Activated CD4-positive, alpha-beta T cell treated with anti-CD3 and anti-CD28 coated beads, Interleukin-2, amount 50 U/mL, for 4 hours (primary cell): ENCODE measurements around the gene POLR2L.

Source experiments
- DNase-seq, 2 experiments: peaks; one replicate each; pipeline ENCODE4 v3.0.0-alpha.2; 2020

Gene POLR2L

DNA sequence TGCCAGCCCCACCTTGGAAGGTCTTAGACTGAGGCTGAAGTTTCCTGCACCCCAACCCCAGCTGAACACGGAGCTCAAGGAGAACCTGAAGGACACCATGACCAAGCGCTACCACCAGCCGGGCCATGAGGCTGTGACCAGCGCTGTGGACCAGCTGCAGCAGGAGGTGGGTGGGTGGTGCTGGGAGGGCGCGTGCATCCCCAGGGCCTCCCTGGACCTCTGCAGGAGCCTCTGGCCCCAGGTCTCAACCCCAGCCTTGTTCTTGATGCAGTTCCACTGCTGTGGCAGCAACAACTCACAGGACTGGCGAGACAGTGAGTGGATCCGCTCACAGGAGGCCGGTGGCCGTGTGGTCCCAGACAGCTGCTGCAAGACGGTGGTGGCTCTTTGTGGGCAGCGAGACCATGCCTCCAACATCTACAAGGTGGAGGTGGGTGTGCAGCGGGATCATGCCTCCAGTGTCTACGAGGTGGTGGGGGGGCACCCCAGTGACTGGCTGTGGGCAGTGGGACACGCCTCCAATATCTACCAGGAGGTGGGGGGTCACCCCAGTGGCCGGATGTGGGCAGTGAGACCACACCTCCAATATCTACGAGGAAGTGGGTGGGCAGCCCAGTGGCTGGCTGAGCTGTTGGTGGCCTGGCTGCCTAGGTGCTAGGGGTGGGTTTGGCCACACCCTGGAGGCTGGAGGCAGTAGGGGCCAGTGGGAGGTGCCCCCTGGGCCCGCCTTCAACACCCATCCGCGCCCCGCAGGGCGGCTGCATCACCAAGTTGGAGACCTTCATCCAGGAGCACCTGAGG, 4.9 kb downstream of the POLR2L start:
- no peak for DNase-seq

DNA sequence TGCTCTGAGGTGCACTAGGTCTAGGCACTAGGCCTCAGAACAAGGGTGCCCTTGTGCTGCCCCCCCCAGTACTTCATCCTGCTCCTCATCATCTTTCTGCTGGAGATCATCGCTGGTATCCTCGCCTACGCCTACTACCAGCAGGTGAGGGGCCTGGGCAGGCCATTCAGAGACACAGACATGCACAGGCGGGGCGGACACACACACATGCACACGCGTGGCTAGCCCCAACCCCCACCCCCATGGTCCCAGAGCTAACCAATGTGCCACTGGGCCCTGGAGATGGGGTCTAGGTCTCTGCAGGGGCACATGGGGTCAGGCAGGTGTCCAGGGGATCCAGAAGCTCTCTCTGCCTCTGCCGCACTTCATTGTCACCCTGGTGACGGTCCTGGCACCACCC, 5.6 kb downstream of the POLR2L start:
- DNase-seq = no peak

DNA sequence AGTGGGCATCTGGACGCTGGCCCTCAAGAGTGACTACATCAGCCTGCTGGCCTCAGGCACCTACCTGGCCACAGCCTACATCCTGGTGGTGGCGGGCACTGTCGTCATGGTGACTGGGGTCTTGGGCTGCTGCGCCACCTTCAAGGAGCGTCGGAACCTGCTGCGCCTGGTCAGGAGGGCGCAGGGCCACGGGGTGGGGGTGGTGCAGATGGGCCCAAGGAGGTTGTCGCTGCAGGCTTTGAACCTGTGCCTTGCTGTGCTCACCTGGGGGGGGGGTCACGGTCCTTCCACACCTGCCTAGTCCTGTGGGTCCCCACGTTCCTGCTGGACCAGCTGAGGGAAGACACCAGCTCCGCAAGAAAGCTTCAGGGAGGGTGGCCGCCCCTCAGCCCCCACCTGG, 6.1 kb downstream of the POLR2L start:
- DNase-seq = no peak

DNA sequence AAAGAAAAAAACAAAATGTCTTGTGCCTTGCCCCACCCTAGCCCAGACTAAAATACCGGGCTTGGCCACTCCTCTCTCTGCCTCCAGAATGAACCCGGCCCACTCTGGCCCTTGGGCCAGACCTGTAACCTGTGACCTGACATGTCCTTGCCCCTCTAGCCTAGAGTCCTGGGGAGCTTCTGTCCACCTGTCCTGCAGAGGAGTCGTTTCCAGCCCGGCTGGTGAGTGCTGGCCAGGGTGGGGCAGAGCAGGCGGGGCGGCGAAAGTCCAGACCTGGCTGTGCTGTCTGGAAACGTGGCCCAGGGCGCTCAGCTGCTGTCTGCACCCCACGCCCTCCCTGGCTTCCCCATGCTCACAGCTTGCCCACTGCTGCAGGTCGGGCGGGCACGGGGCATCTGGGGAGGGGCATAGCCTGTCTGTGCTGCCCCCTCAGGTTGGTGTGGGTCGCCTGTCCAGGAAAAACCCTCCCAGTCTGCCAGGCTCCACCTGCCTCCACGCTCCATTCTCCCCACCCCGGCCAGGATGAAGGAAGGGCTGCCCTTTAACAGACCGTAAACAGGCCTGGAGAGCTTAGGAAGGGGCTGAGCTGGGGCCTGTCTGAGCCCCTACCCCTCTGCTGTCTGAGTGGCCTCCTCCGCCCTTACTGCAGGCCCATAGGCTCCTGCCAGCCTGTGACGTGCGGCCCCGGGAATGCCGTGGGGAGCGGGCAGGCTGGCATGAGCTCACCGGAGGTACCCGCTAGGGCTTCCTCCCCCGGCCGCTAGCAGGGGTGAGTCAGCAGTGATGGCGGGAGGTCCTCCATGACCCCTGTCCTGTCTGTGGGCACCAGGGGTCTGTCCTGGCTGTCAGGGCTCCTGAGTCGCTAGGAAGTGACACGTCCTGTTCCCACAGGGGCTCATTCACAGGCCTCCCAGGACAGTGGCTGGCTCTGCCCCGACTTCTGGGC, 7.7 kb downstream of the POLR2L start:
- no peak for DNase-seq

GRCh38 chr11:833849-834311, 8.4 kb downstream of the POLR2L start:
- no peak for DNase-seq

DNA sequence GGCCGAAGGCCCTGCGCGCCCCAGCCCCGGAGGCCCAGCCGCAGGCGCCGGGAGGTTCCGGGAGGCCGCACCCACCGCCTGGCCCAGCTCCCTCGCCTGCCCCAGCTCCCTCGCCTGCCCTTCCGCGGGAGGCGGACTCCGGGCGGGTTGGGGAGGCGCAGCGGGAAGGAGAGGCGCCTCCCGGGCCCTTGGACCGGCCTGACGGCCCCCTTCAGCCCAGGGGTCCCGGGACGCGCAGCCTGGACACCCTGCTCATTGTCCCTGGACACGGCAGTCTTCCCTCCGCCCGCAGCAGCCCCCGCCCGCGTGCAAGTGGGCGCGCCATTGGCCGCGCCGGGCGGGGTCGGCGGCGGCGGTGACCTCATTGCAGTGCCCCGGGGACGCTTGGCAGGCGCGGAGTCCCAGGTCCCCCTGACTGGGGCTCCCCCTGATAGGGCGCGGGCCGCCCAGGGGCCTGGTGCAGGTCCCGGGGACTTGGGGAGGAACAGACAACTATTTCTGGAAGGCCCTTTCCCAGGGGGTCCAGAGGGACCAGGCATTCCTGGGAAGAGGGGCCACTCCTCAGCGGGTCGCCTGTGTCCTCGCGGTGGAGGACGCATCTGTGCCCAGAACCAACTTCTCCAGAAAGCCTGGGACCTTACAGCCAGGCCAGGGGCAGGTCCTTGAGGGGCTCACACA, 9.1 kb downstream of the POLR2L start:
- no peak for DNase-seq

DNA sequence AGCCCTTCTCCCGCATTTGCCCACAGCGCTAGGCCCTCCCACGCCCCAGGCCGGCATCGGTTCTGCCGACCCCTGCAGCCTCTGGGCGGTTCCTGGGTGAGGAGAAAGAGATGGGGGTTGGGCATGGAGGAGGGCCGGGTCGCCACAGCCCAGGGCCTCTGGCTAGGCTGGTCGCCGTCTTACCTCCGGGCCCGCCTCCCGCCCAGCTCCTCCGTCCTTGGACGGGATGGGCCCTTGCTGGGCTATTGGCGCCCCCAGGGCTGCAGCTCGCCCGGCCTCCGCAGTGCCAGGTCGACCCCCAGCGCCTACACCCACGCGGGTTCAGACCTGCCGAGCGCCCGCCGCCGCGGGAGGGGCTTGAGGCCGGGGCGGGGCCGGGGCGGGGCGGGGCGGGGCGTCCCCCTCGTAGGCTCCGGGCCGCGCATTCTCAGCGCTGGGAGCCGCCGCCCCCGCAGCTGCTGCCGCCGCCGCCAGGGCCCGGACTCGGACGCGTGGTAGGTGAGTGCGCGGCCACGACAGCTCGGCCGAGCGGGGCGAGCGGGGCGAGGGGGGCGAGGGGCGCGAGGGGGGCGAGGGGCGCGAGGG, 9.7 kb downstream of the POLR2L start, which contains the start of gene CD151:
Gene CD151 (plus strand): TSS at position 424 of the 585 bp plus-strand sequence. CDS start 3,118 bp downstream, outside the sequence.
- DNase-seq = no peak

GRCh38 chr11:831961-832528, 10.3 kb downstream of the POLR2L start:
- no peak for DNase-seq

DNA sequence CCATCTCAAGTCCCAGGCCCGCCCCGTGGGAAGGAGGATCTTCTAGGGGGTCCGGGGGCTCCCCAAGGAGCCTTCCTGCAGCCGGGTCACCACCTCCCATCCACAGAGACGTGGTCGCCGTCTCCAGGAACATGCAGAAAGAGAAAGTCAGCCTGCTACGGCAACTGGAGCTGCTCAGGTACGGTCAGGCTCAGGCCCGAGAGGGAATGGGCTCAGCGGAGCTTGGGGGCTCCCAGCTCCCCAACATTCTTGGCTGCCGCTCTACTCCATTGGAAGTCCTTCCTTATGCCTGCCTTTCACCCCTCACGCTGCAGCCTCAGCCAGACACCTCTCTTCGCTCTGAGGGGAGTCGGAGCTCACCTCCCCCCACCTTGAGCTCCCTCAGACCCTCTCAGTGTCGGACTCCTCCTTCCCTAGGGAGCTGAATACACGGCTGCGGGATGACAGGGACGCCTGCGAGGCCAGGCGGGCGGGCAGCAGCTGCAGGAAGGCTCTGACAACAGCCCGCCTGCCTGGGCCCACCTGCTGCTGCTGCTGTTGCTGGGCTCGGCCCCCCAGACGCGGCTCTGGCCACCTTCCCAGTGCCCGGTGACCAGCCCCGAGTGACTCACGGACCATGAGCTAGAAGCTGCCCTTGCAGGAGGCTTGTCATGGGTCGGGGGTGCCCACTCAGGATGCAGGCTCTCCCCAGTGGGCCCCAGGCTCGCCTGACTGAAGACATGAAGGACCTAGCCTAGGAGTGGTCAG, 11.0 kb downstream of the POLR2L start:
- DNase-seq = no peak

DNA sequence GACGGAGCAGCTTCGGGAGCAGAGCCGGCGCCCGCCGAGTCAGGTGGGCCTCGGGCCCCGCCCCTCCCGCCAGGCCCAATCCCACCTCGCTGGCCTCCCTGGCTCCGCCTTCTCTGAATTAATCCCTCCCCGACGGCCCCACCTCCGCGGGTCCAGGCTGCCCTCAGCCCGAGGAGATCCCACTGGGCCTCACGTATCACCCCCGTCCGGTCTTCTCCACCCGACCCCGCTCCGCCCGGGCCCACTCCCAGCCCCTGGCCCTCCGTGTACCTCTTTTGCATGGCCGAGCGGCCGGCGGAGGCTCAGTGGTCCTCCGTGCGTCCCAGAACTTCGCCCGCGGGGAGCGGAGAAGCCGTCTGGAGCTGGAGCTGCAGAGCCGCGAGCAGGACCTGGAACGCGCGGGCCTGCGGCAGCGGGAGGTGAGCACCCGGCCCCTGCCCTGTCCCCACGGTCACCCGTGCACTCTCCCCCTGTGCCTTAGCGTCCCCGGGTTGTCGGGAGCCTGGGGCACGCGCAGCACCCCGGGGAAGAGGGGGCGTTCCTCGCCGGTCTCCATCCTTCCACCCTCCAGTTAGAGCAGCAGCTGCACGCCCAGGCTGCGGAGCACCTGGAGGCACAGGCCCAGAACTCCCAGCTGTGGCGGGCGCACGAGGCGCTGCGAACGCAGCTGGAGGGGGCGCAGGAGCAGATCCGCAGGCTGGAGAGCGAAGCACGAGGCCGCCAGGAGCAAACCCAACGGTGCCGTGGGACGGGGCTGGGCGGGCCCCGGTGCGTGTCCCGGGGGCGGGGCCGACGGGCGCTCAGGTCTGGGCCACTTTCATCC, 11.8 kb downstream of the POLR2L start:
- no peak for DNase-seq

DNA sequence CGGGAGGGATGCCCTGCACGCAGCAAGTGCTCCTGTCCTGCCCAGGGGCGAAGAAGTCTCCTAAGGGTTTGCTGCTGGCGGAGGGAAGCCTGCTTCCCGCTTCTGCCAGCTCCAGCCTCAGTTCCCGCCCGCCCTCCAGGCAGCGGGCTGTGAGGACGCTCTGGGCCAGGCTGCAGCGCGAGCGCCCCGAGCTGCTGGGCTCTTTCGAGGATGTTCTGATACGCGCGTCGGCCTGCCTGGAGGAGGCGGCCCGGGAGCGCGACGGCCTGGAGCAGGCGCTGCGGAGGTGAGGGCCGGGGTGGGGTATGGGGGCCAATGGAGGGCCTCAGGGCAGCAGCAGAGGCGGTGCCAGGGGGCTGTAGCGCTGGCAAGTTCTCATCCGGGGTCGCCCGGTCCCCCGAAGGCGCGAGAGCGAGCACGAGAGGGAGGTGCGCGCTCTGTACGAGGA, 12.5 kb downstream of the POLR2L start:
- no peak for DNase-seq

DNA sequence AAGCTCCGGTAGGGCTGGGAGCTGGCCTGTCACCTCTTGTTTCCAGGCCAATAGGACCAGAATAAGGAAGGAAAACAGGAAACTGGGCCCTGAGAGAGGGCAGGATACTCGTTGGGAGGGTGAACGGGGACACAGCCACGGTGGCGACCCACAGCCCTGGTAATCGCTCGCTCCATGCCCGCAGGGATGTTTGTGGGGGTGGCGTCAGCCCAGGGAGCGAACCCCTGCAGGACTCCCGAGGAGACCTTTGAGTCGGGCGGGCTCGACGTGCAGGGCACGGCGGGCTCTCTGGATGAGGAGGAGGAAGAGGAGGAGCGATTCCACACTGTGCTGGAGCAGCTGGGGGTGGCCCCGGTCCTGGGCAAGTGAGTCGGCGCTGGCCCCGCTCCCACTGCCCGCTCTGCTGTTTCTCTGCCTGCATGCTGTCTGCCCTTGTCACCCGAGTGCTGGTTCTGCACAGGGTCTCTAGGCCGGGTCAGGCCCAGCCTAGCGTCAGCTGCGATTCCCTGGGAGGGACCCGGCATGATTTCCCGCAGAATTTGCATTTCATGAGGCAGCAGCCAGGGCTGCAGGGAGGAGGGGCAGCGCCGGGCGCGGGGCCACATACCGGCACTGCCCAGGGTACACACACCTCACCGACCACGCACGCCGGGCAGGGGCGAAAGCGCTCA, 13.0 kb downstream of the POLR2L start:
- no peak for DNase-seq

DNA sequence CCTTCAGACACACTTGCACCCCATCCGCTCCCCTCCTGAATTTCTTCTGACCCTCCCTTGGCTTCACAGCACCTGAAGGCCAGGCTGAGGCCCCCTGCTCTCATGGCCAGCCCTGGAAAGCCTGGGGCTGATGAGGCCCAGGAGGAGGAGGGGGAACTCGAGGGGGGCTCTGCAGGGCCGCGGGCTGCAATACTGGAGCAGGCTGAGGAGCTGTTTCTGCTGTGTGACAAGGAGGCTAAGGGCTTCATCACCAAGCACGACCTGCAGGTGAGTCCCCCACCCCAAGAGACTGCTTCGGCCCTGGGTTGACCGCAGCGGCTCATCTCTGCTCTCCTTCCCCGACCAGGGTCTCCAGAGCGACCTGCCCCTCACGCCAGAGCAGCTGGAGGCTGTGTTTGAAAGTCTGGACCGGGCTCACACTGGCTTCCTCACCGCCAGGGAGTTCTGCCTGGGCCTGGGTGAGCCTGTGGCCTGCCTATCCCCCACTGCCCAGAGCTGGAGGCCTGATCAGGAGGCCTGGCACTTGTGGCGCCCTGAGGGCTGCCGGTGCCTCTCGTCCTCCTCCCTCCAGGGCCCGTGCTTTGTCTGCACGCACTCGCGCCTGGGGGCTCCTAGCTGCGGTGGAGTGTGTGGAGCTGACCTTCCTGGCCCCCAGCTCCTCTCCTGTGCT, 13.7 kb downstream of the POLR2L start:
- DNase-seq = no peak

- DNase-seq = no peak
Measured at GRCh38 chr11:827897-828192, 14.5 kb downstream of the POLR2L start, which contains the start of gene CRACR2B. CRACR2B (plus strand) TSS chr11:827919; CDS start chr11:828608, 689 bp downstream.

GRCh38 chr11:827146-827896, 15.0 kb downstream of the POLR2L start:
- DNase-seq = no peak

GRCh38 chr11:826836-827145, 15.5 kb downstream of the POLR2L start:
- no peak for DNase-seq

GRCh38 chr11:826227-826621, 16.1 kb downstream of the POLR2L start:
- no peak for DNase-seq

DNA sequence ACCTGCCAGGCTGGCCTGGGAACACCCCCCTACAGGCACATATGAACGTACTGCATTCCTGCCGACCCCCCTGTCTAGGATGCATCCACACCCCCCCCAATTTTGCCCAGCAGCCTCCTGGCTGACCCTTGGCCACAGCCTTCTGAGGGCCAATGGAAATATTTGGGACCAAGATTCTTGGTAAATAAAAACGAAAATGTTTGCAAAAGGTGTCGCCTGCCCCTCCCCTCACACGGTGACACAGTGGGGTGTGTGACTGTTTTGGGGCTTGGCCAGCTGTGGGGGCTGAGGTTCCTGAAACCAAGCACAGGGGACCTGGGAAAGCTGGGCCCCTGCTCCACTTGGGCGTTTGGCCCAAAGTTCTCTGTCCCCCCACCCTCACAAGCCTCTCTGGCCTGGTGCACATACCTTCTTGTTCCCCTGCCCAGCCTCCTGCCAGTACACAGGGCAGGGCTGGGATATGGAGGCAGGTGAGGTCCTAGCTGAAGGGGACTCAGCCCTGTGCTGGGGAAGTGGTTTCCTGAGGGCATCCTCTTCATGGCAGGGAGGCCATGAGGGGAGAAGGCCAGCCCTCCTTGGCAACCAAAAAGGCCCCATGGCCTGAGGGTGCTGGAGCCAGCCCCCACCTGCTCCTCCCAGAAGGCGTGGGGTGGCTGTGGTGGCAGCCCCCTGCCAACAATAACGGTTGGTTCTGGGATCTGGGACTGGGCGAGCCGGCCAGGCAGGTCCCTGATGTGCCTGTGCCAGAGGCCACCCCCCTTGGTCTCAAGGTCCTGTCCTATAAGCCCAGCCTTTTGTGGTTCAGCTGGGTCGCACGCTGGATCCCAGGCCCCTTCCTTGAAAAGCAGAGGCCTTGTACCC, 16.7 kb downstream of the POLR2L start:
- DNase-seq = no peak
